IMR-90 (cell line): ENCODE measurements around the gene MAS1L. TPM values are rescaled to one million over a fixed set of nuclear protein-coding genes. Genes with fewer than 3 reads are reported as not detected.

Experiments used
- ATAC-seq: fragments of 200-7000 bp; cut with Tn5 transposase; 2 replicates; pipeline ENCODE4 v1.9.1; 2020; ENCODE audit warnings: low read depth, mild to moderate bottlenecking, moderate library complexity
- BruUV-seq: library from RNA; stranded (reverse); fragments of 400-500 nt; replicated peaks from 2 replicates; lab custom pipeline; 2021; lab: Mats Ljungman, UMichigan
- CTCF ChIA-PET: fragments of 300-600 bp; formaldehyde crosslinking; extraction: SDS; loops from one replicate; lab custom pipeline; 2021; ENCODE audit warnings: antibody characterized with exemption; lab: Yijun Ruan, JAX
- POLR2A ChIA-PET: fragments of 300-600 bp; sonication (Branson Sonifier 250); formaldehyde crosslinking; loops from one replicate; lab custom pipeline; 2022; ENCODE audit warnings: antibody characterized with exemption; ENCODE audit not compliant: unreplicated experiment; lab: Charles Lee
- DNase-seq: peaks from one replicate; pipeline ENCODE4 v3.0.0; 2013
- H2AFZ ChIP-seq: replicated peaks from 2 replicates; pipeline ENCODE3; 2013; ENCODE audit warnings: low read length, mild to moderate bottlenecking; ENCODE audit not compliant: poor library complexity
- H2AK5ac ChIP-seq: 2 replicates; pipeline ENCODE4 v1.6.1; 2013; ENCODE audit warnings: low read depth, low read length, inconsistent platforms
- H2AK9ac ChIP-seq: replicated peaks from 2 replicates; pipeline ENCODE3; 2013; ENCODE audit warnings: mild to moderate bottlenecking, low read depth, low read length, moderate library complexity; ENCODE audit not compliant: poor library complexity
- H2BK120ac ChIP-seq: 2 replicates; pipeline ENCODE4 v1.6.1; 2013; ENCODE audit warnings: low read depth, low read length, inconsistent platforms
- H2BK15ac ChIP-seq: 3 replicates; pipeline ENCODE4 v1.6.1; 2013; ENCODE audit warnings: low read depth, low read length, inconsistent platforms
- H2BK20ac ChIP-seq: 2 replicates; pipeline ENCODE4 v1.6.1; 2013; ENCODE audit warnings: low read depth, mild to moderate bottlenecking, inconsistent platforms, low read length, moderate library complexity
- H2BK5ac ChIP-seq: 2 replicates; pipeline ENCODE4 v1.6.1; 2013; ENCODE audit warnings: mild to moderate bottlenecking, low read depth, low read length, inconsistent platforms; ENCODE audit not compliant: poor library complexity, severe bottlenecking
- H3K14ac ChIP-seq: replicated peaks from 2 replicates; pipeline ENCODE4 v1.6.1; 2013; ENCODE audit warnings: low read depth, low read length, inconsistent platforms
- H3K18ac ChIP-seq: 2 replicates; pipeline ENCODE4 v1.6.1; 2013; ENCODE audit warnings: low read depth, low read length, control low read depth
- H3K23ac ChIP-seq: 2 replicates; pipeline ENCODE4 v1.6.1; 2013; ENCODE audit warnings: low read depth, low read length, inconsistent platforms
- H3K27ac ChIP-seq: 2 replicates; pipeline ENCODE4 v1.5.1; 2013; ENCODE audit warnings: mild to moderate bottlenecking, control low read depth, low read length; ENCODE audit not compliant: insufficient read depth
- H3K27me3 ChIP-seq: 2 replicates; pipeline ENCODE4 v1.6.1; 2013; ENCODE audit warnings: low read length; ENCODE audit not compliant: control insufficient read depth, insufficient read depth
- H3K36me3 ChIP-seq: 2 replicates; pipeline ENCODE4 v1.6.1; 2013; ENCODE audit warnings: low read length, mixed read lengths; ENCODE audit not compliant: control insufficient read depth, insufficient read depth
- H3K4ac ChIP-seq: 2 replicates; pipeline ENCODE4 v1.6.1; 2013; ENCODE audit warnings: low read depth, low read length, inconsistent platforms
- H3K4me1 ChIP-seq: 2 replicates; pipeline ENCODE4 v1.6.1; 2013; ENCODE audit warnings: low read length, mixed read lengths; ENCODE audit not compliant: control insufficient read depth, insufficient read depth
- H3K4me2 ChIP-seq: 2 replicates; pipeline ENCODE4 v1.6.1; 2013; ENCODE audit warnings: low read depth, mild to moderate bottlenecking, control low read depth, low read length, moderate library complexity
- H3K4me3 ChIP-seq: 2 replicates; pipeline ENCODE4 v1.5.1; 2013; ENCODE audit warnings: low read depth, mild to moderate bottlenecking, control low read depth, low read length, moderate library complexity; ENCODE audit not compliant: insufficient read depth
- H3K56ac ChIP-seq: 2 replicates; pipeline ENCODE4 v1.6.1; 2013; ENCODE audit warnings: low read length, inconsistent platforms; ENCODE audit not compliant: insufficient read depth; ENCODE audit errors: extremely low read depth
- H3K79me1 ChIP-seq, 2 experiments: 2 replicates each; pipeline ENCODE4 v1.6.1; 2013; ENCODE audit warnings: low read length in 2 of 2, inconsistent platforms in 1 of 2, low read depth in 1 of 2
- H3K9ac ChIP-seq: 2 replicates; pipeline ENCODE4 v1.6.1; 2013; ENCODE audit warnings: low read depth, low read length, control low read depth
- H3K9me1 ChIP-seq: 2 replicates; pipeline ENCODE4 v1.6.1; 2013; ENCODE audit warnings: low read length, inconsistent platforms; ENCODE audit not compliant: insufficient read depth
- H3K9me3 ChIP-seq: 2 replicates; pipeline ENCODE4 v1.6.1; 2013; ENCODE audit warnings: low read length; ENCODE audit not compliant: control insufficient read depth, insufficient read depth
- H4K20me1 ChIP-seq: 2 replicates; pipeline ENCODE4 v1.6.1; 2013; ENCODE audit warnings: low read length, inconsistent platforms; ENCODE audit not compliant: insufficient read depth
- H4K5ac ChIP-seq: 2 replicates; pipeline ENCODE4 v1.6.1; 2013; ENCODE audit warnings: mild to moderate bottlenecking, low read depth, low read length, control low read depth
- H4K8ac ChIP-seq, 2 experiments: 2 replicates each; pipeline ENCODE4 v1.6.1; 2013; ENCODE audit warnings: low read depth in 2 of 2, low read length in 2 of 2, control low read depth in 1 of 2, inconsistent platforms in 1 of 2
- H4K91ac ChIP-seq: 2 replicates; pipeline ENCODE4 v1.6.1; 2013; ENCODE audit warnings: low read depth, low read length, inconsistent platforms; ENCODE audit not compliant: insufficient read depth
- BHLHE40 ChIP-seq: fragments of 150-350 bp; IDR thresholded peaks from 2 replicates; pipeline ENCODE4 v1.6.1; 2016; ENCODE audit warnings: mild to moderate bottlenecking, low read depth, low read length
- CEBPB ChIP-seq: IDR thresholded peaks from 2 replicates; pipeline ENCODE4 v1.6.1; 2012; ENCODE audit warnings: low read depth, low read length, improper control_type of control experiment
- CHD1 ChIP-seq: IDR thresholded peaks from 2 replicates; pipeline ENCODE4 v1.6.1; 2012; ENCODE audit warnings: low read depth, low read length, improper control_type of control experiment
- FOS ChIP-seq: fragments of 150-350 bp; IDR thresholded peaks from 2 replicates; pipeline ENCODE4 v1.6.1; 2016; ENCODE audit warnings: low read depth, low read length
- MAFK ChIP-seq: IDR thresholded peaks from 2 replicates; pipeline ENCODE4 v1.6.1; 2012; ENCODE audit warnings: low read depth, low read length, improper control_type of control experiment
- MAZ ChIP-seq: IDR thresholded peaks from 2 replicates; pipeline ENCODE4 v1.6.1; 2012; ENCODE audit warnings: low read depth, mild to moderate bottlenecking, low read length, improper control_type of control experiment, moderate library complexity, borderline replicate concordance
- MXI1 ChIP-seq: IDR thresholded peaks from 2 replicates; pipeline ENCODE4 v1.6.1; 2012; ENCODE audit warnings: low read depth, mild to moderate bottlenecking, low read length, moderate library complexity, borderline replicate concordance
- NFE2L2 ChIP-seq: fragments of 150-350 bp; IDR thresholded peaks from 2 replicates; pipeline ENCODE4 v1.6.1; 2016; ENCODE audit warnings: low read depth, mild to moderate bottlenecking, low read length
- POLR2A ChIP-seq: IDR thresholded peaks from 2 replicates; pipeline ENCODE4 v1.6.1; 2012; ENCODE audit warnings: mild to moderate bottlenecking, low read depth, low read length
- RAD21 ChIP-seq: IDR thresholded peaks from 2 replicates; pipeline ENCODE4 v1.6.1; 2012; ENCODE audit warnings: low read length, improper control_type of control experiment
- RCOR1 ChIP-seq: IDR thresholded peaks from 2 replicates; pipeline ENCODE4 v1.6.1; 2012; ENCODE audit warnings: mild to moderate bottlenecking, low read length, improper control_type of control experiment; ENCODE audit not compliant: insufficient replicate concordance
- RFX5 ChIP-seq: IDR thresholded peaks from 2 replicates; pipeline ENCODE4 v1.8.0; 2012; ENCODE audit warnings: low read depth, mild to moderate bottlenecking, low read length, moderate library complexity
- SMC3 ChIP-seq: fragments of 150-350 bp; IDR thresholded peaks from 2 replicates; pipeline ENCODE4 v1.6.1; 2016; ENCODE audit warnings: low read depth, mild to moderate bottlenecking, antibody characterized with exemption, low read length, moderate library complexity
- WGBS, 2 experiments: methylation state at CpG; one replicate each; pipeline versions ENCODE4 v1.1.5 to v1.1.7; 2013; ENCODE audit warnings: missing lambda C conversion rate in 2 of 2; ENCODE audit not compliant: insufficient read length in 1 of 2; ENCODE audit errors: extremely low coverage in 2 of 2; 5-methylcytosine and 5-hydroxymethylcytosine counted together
- dilution Hi-C: fragments of 300-500 bp; cut with HindIII; formaldehyde crosslinking; loops from one replicate; pipeline ENCODE4 v1.14.3; 2018; ENCODE audit warnings: low sequenced_read_pairs; ENCODE audit not compliant: unreplicated experiment
- in situ Hi-C: fragments of 300-500 bp; cut with MboI; formaldehyde crosslinking; loops from 3 replicates; pipeline ENCODE4 v1.14.3; 2019; ENCODE audit warnings: low sequenced_read_pairs, inconsistent platforms, mixed read lengths
- intact Hi-C: fragments of 100-400 bp; cut with micrococcal nuclease; formaldehyde crosslinking; loops from 2 replicates; pipeline ENCODE4 v1.10.0; 2022
- polyA plus RNA-seq, 3 experiments: library from polyadenylated mRNA; depleted of rRNA; stranded (reverse); fragments of >200 nt; gene quantifications; 2 replicates each; pipeline ENCODE4 v1.2.3, GENCODE V29; 2012; ENCODE audit warnings: low replicate concordance in 1 of 3
- total RNA-seq: library from RNA; depleted of rRNA; stranded (reverse); fragments of >200 nt; gene quantifications from 2 replicates; pipeline ENCODE4 v1.2.3, GENCODE V29; 2012
- TF ChIP-seq, protein P1 (sequence below): fragments of 150-350 bp; IDR thresholded peaks from 2 replicates; pipeline ENCODE4 v1.6.1; 2016; ENCODE audit warnings: low read depth, mild to moderate bottlenecking, low read length, moderate library complexity, borderline replicate concordance
- TF ChIP-seq, protein P2 (sequence below): conservative IDR thresholded peaks from 2 replicates; pipeline ENCODE4 v1.5.1; 2012; ENCODE audit warnings: mild to moderate bottlenecking, low read depth, low read length, improper control_type of control experiment
- TF ChIP-seq, protein P3 (sequence below): fragments of 150-350 bp; IDR thresholded peaks from 2 replicates; pipeline ENCODE4 v1.6.1; 2017; ENCODE audit warnings: mild to moderate bottlenecking, antibody characterized with exemption, low read length, low read depth

MAS1L gene
- total and polyA plus RNA-seq, 2 of the 4 experiments (the other 2 are of a cell fraction): not detected

DNA sequence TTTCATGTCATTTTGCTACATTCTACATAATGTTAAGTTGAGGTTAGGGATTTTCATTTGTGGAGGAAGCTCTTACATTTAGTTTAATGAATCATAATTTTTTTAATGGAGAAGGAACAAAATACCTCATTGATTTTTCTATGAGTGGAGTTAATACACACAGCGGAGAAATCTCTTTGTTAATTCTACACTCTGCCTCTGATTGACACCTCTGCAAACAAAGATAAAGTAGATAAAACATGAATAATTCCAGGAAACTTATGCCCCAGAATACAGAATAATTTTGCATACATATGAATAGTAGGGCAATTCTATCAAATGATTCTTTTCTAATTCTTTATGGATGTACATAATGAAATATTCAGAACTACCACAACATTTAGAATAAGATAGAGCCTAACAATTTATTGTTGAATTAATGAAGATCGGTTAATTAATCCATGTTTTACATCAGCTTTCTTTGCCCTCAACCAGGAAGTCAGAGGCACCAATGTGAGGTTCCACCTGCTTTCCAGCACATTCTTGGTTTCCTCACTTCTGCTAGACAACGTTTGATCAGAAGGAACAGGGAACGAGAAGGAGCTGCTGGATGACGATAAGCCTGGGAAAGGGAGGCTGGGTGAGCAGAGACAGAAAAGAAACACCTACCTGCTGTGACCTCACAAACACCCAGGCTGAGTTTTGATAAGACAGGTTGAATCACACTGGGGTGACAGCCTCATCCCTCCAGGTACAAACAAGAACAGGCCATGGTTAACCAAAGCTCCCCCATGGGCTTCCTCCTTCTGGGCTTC is 26.5 kb downstream of the MAS1L start:
- no peak overlapping the region for H3K4ac ChIP-seq
- POLR2A ChIA-PET: no interaction called here
- H3K9me1 ChIP-seq: no peaks in the 10 kb centered on the region
- H2BK20ac ChIP-seq: no peak overlapping the region
- no peaks in the 10 kb centered on the region for H4K20me1 ChIP-seq
- H2AFZ ChIP-seq: no peak overlapping the region
- no peak overlapping the region for H4K8ac ChIP-seq
- no peak overlapping the region for H3K14ac ChIP-seq
- no peak for TF ChIP-seq POLR2A
- TF ChIP-seq, protein P1, sequence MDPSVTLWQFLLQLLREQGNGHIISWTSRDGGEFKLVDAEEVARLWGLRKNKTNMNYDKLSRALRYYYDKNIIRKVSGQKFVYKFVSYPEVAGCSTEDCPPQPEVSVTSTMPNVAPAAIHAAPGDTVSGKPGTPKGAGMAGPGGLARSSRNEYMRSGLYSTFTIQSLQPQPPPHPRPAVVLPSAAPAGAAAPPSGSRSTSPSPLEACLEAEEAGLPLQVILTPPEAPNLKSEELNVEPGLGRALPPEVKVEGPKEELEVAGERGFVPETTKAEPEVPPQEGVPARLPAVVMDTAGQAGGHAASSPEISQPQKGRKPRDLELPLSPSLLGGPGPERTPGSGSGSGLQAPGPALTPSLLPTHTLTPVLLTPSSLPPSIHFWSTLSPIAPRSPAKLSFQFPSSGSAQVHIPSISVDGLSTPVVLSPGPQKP: no peak
- TF ChIP-seq MAZ: no peak
- TF ChIP-seq, protein P2, sequence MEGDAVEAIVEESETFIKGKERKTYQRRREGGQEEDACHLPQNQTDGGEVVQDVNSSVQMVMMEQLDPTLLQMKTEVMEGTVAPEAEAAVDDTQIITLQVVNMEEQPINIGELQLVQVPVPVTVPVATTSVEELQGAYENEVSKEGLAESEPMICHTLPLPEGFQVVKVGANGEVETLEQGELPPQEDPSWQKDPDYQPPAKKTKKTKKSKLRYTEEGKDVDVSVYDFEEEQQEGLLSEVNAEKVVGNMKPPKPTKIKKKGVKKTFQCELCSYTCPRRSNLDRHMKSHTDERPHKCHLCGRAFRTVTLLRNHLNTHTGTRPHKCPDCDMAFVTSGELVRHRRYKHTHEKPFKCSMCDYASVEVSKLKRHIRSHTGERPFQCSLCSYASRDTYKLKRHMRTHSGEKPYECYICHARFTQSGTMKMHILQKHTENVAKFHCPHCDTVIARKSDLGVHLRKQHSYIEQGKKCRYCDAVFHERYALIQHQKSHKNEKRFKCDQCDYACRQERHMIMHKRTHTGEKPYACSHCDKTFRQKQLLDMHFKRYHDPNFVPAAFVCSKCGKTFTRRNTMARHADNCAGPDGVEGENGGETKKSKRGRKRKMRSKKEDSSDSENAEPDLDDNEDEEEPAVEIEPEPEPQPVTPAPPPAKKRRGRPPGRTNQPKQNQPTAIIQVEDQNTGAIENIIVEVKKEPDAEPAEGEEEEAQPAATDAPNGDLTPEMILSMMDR: no peak
- no peak for TF ChIP-seq FOS
- TF ChIP-seq SMC3: no peak
- no peak for TF ChIP-seq MAFK
- no peak for TF ChIP-seq RFX5
- TF ChIP-seq RCOR1: no peak
- TF ChIP-seq, protein P3, sequence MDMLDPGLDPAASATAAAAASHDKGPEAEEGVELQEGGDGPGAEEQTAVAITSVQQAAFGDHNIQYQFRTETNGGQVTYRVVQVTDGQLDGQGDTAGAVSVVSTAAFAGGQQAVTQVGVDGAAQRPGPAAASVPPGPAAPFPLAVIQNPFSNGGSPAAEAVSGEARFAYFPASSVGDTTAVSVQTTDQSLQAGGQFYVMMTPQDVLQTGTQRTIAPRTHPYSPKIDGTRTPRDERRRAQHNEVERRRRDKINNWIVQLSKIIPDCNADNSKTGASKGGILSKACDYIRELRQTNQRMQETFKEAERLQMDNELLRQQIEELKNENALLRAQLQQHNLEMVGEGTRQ: no peak
- TF ChIP-seq RAD21: no peak
- no peak for TF ChIP-seq NFE2L2
- TF ChIP-seq MXI1: no peak
- no peak for TF ChIP-seq BHLHE40
- TF ChIP-seq CHD1: no peak
- TF ChIP-seq CEBPB: no peak
- H3K4me3 ChIP-seq: no peak overlapping the region
- no peaks in the 10 kb centered on the region for H3K36me3 ChIP-seq
- H3K79me1 ChIP-seq: no peaks in the 10 kb centered on the region
- WGBS, 2 experiments: no CpG with 5 or more reads among the region's 5 CpGs
- no peak overlapping the region for H3K18ac ChIP-seq
- H3K27me3 ChIP-seq: no peaks in the 10 kb centered on the region
- dilution Hi-C loops: no loop called here
- no peak overlapping the region for H4K5ac ChIP-seq
- DNase-seq (no peak), ATAC-seq (no peak)
- BruUV-seq: no TSS peak
- no peak overlapping the region for H3K4me2 ChIP-seq
- H3K56ac ChIP-seq: no peak overlapping the region
- no peak overlapping the region for H2BK15ac ChIP-seq
- no peak overlapping the region for H2BK120ac ChIP-seq
- no peak overlapping the region for H3K9ac ChIP-seq
- H2AK9ac ChIP-seq: no peak overlapping the region
- no peaks in the 10 kb centered on the region for H3K4me1 ChIP-seq
- no peak overlapping the region for H2BK5ac ChIP-seq
- no peak overlapping the region for H3K23ac ChIP-seq
- no peak overlapping the region for H4K91ac ChIP-seq
- H2AK5ac ChIP-seq: no peak overlapping the region
- CTCF ChIA-PET: no interaction called here
- H3K9me3 ChIP-seq: peaks cover 11% of the 10 kb centered on the region; the same call in 1 of the 2 replicates
- in situ Hi-C loops: no loop called here
- H3K27ac ChIP-seq: no peak overlapping the region
- intact Hi-C loops: no loop called here
